ENCODE results near the gene PTPRN2.
"Not testable (repeated sequence)": the region's sequence is repeated elsewhere in the genome, so short reads cannot be mapped to it uniquely, and the experiment has no call there.

Gene PTPRN2

GRCh38 chr7:158302274-158303070 lies 285.2 kb downstream of the PTPRN2 start:
- DNase-seq (ENCODE audit: low read depth, low spot score): no peak

- DNase-seq (ENCODE audit: low read depth, low spot score): no peak
Observed at GRCh38 chr7:158301207-158301606, 286.4 kb downstream of the PTPRN2 start.

- DNase-seq (ENCODE audit: low read depth, low spot score): no peak
Observed at GRCh38 chr7:158300427-158300826, 287.2 kb downstream of the PTPRN2 start.

GRCh38 chr7:158299607-158300006 lies 288.0 kb downstream of the PTPRN2 start:
- DNase-seq (ENCODE audit: low read depth, low spot score): no peak

- DNase-seq (ENCODE audit: low read depth, low spot score): no peak
Observed at GRCh38 chr7:158296798-158297104, 290.9 kb downstream of the PTPRN2 start.

- DNase-seq (ENCODE audit: low read depth, low spot score): no peak
Observed at GRCh38 chr7:158295966-158296797, 291.4 kb downstream of the PTPRN2 start.

- not testable (repeated sequence) for DNase-seq (ENCODE audit: low read depth, low spot score)
Observed at GRCh38 chr7:158294468-158295215, 293.0 kb downstream of the PTPRN2 start.

- DNase-seq (ENCODE audit: low read depth, low spot score): no peak
Observed at GRCh38 chr7:158292948-158293347, 294.7 kb downstream of the PTPRN2 start.

- no peak for DNase-seq (ENCODE audit: low read depth, low spot score)
Observed at GRCh38 chr7:158291998-158292397, 295.6 kb downstream of the PTPRN2 start.

- no peak for DNase-seq (ENCODE audit: low read depth, low spot score)
Observed at GRCh38 chr7:158289761-158290523, 297.7 kb downstream of the PTPRN2 start.

- DNase-seq (ENCODE audit: low read depth, low spot score): no peak
Observed at GRCh38 chr7:158289231-158289630, 298.4 kb downstream of the PTPRN2 start.

GRCh38 chr7:158286210-158286609 lies 301.4 kb downstream of the PTPRN2 start:
- no peak for DNase-seq (ENCODE audit: low read depth, low spot score)

GRCh38 chr7:158285383-158285770 lies 302.2 kb downstream of the PTPRN2 start:
- DNase-seq (ENCODE audit: low read depth, low spot score): no peak

- DNase-seq (ENCODE audit: low read depth, low spot score): no peak
Observed at GRCh38 chr7:158284617-158285382, 302.8 kb downstream of the PTPRN2 start.

GRCh38 chr7:158284121-158284520 lies 303.5 kb downstream of the PTPRN2 start:
- DNase-seq (ENCODE audit: low read depth, low spot score): no peak

GRCh38 chr7:158283016-158283974 lies 304.3 kb downstream of the PTPRN2 start:
- no peak for DNase-seq (ENCODE audit: low read depth, low spot score)

GRCh38 chr7:158282461-158283001 lies 305.1 kb downstream of the PTPRN2 start:
- no peak for DNase-seq (ENCODE audit: low read depth, low spot score)

GRCh38 chr7:158281441-158281840 lies 306.2 kb downstream of the PTPRN2 start:
- DNase-seq (ENCODE audit: low read depth, low spot score): no peak

GRCh38 chr7:158280448-158281144 lies 307.0 kb downstream of the PTPRN2 start:
- no peak for DNase-seq (ENCODE audit: low read depth, low spot score)

Data from smooth muscle cell of the brain vasculature (primary cell).